ENCODE results near the gene SLC36A4.
"Not testable (repeated sequence)": the region's sequence is repeated elsewhere in the genome, so short reads cannot be mapped to it uniquely, and the experiment has no call there.

Gene SLC36A4

DNA sequence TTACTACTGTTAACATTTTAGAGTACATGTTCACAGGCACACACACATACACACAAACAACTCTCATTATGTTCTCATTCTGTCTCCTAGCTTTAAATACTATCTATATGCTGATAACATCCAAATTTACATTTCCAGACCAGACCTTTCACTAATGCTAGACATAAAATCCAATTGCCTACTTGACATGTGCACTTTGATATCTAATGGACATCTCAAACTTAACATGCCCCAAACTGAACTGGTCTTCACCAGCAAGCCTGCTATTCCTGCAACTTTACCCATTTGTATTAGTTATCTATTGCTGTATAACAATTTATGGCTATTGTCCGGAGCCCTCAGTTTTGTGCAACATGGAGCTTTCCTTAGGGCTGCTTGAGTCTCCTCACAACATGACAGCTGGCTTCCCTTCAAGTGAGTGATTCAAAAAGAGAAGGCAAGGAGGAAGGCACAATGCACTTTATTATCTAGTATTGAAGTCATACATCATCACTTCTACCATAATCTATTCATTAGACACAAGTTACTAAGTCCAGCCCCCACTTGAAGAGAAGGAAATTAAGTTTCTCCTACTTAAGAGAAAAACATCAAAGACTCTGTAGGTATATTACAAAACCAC lies 3.0 kb downstream of the SLC36A4 start:
- Histone ChIP-seq H3K36me3 (ENCODE audit: insufficient read depth, low read length) (no peaks in the 10 kb centered on the region; the same call in 1 of the 2 replicates), H2AFZ (ENCODE audit: low read length, unreplicated experiment) (no peak overlapping the region), H3K79me2 (ENCODE audit: control insufficient read depth, insufficient read depth, low read length, unreplicated experiment) (peaks cover 58% of the 10 kb centered on the region), H3K27ac (ENCODE audit: low read depth, low read length) (no peak overlapping the region), H3K4me1 (ENCODE audit: control insufficient read depth, insufficient read depth, low read length, unreplicated experiment) (peaks cover 3% of the 10 kb centered on the region), H3K4me3 (ENCODE audit: low read depth, low read length) (no peak overlapping the region), H3K27me3 (ENCODE audit: insufficient read depth, low read length) (0 out of 2 replicates have a peak, but pooled peaks cover 5% of the 10 kb centered on the region)

DNA sequence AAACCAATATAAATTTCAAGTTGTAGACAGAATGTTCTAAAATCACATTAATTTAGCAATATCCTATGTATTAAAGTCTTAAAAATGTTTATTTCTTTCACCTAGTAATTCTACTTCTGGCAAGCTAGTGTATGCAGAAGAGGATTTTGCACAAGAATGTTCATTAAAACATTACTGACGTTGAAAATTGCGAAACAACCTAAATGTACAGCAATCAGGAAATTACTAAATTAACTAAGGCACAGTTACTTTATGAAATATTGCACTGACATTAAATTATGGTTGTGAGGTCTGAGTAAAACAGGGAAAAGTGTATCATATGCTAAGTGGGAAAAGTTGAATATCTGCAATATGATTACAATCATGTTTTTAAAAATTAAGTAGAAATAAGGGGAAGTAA lies 4.1 kb downstream of the SLC36A4 start:
- Histone ChIP-seq H3K4me1 (ENCODE audit: control insufficient read depth, insufficient read depth, low read length, unreplicated experiment) (peaks cover 3% of the 10 kb centered on the region), H3K4me3 (ENCODE audit: low read depth, low read length) (no peak overlapping the region), H3K79me2 (ENCODE audit: control insufficient read depth, insufficient read depth, low read length, unreplicated experiment) (peaks cover 62% of the 10 kb centered on the region), H2AFZ (ENCODE audit: low read length, unreplicated experiment) (no peak overlapping the region), H3K27ac (ENCODE audit: low read depth, low read length) (no peak overlapping the region), H3K27me3 (ENCODE audit: insufficient read depth, low read length) (no peaks in the 10 kb centered on the region), H3K36me3 (ENCODE audit: insufficient read depth, low read length) (peaks cover 4% of the 10 kb centered on the region; the same call in 1 of the 2 replicates)

DNA sequence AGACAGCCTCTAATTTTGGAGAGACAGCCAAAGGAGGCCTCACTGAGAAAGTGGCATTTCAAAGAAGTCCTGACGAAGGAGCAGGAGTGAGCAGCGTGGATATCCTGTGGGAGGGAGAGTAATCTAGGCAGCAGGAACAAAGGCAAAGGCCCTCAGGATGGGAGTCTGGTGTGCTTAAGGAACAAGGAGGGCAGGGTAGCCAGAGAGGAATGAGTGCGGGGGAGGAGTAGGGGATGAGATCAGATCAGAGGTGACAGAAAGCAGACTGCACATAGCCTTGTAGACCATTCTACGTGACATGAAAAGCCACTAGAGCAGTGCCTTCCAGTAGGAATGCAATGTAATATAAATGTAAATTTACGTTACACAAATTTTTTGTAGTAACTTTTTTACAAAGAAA lies 5.6 kb downstream of the SLC36A4 start:
- Histone ChIP-seq H2AFZ (ENCODE audit: low read length, unreplicated experiment) (no peak overlapping the region), H3K27ac (ENCODE audit: low read depth, low read length) (no peak overlapping the region), H3K27me3 (ENCODE audit: insufficient read depth, low read length) (no peaks in the 10 kb centered on the region), H3K4me1 (ENCODE audit: control insufficient read depth, insufficient read depth, low read length, unreplicated experiment) (peaks cover 3% of the 10 kb centered on the region), H3K36me3 (ENCODE audit: insufficient read depth, low read length) (peaks cover 11% of the 10 kb centered on the region), H3K4me3 (ENCODE audit: low read depth, low read length) (no peak overlapping the region), H3K79me2 (ENCODE audit: control insufficient read depth, insufficient read depth, low read length, unreplicated experiment) (peaks cover 62% of the 10 kb centered on the region)

DNA sequence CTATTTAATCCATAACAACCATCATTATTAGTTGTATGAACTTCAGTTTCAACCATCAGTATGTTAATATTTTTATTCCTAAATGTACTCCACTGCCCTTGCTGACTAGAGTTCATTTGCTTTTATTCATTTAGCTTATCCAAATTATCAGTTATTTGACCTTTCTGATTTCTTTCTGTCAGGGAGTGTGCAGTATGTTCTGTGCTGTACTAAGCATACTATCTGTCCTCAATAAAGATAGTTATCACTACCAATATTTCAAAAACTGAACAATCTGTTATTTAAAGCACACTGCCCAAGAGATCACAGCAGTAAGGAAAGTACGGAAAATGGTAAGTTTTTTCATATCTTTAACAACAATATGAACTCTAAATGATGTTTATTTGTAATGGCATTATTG lies 8.3 kb downstream of the SLC36A4 start:
- peaks cover 26% of the 10 kb centered on the region for H3K36me3 ChIP-seq (ENCODE audit: insufficient read depth, low read length)
- peaks cover 43% of the 10 kb centered on the region for H3K79me2 ChIP-seq (ENCODE audit: control insufficient read depth, insufficient read depth, low read length, unreplicated experiment)
- no peaks in the 10 kb centered on the region for H3K4me1 ChIP-seq (ENCODE audit: control insufficient read depth, insufficient read depth, low read length, unreplicated experiment)
- H2AFZ ChIP-seq (ENCODE audit: low read length, unreplicated experiment) = no peak overlapping the region
- H3K4me3 ChIP-seq (ENCODE audit: low read depth, low read length) = no peak overlapping the region
- H3K27me3 ChIP-seq (ENCODE audit: insufficient read depth, low read length) = no peaks in the 10 kb centered on the region
- no peak overlapping the region for H3K27ac ChIP-seq (ENCODE audit: low read depth, low read length)

- Histone ChIP-seq H3K27ac (ENCODE audit: low read depth, low read length) (no peak overlapping the region), H3K27me3 (ENCODE audit: insufficient read depth, low read length) (no peaks in the 10 kb centered on the region), H3K36me3 (ENCODE audit: insufficient read depth, low read length) (peaks cover 27% of the 10 kb centered on the region), H3K4me3 (ENCODE audit: low read depth, low read length) (no peak overlapping the region), H3K79me2 (ENCODE audit: control insufficient read depth, insufficient read depth, low read length, unreplicated experiment) (peaks cover 40% of the 10 kb centered on the region), H3K4me1 (ENCODE audit: control insufficient read depth, insufficient read depth, low read length, unreplicated experiment) (no peaks in the 10 kb centered on the region), H2AFZ (ENCODE audit: low read length, unreplicated experiment) (no peak overlapping the region)
Measured at GRCh38 chr11:93188726-93189125, 9.1 kb downstream of the SLC36A4 start.

DNA sequence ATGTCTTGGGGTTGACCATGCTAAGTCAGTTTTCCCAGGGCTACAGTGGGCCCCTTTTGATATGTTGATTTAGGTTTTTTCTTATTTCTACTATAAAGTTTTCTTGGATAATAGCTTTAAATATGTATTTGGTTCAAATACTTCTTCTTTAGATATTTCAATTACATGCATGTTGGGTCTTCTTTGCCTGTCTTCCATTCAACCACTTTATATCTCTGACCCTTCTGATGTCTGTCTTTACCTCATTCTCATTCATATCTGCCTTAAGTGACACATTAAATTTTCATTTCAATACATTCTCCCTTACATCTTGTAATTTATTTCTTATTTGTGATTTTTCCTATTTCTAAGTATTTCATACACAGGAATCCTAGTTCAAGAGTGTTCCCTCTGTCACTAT lies 10.5 kb downstream of the SLC36A4 start:
- H3K79me2 ChIP-seq (ENCODE audit: control insufficient read depth, insufficient read depth, low read length, unreplicated experiment) = peaks cover 31% of the 10 kb centered on the region
- H3K27me3 ChIP-seq (ENCODE audit: insufficient read depth, low read length) = no peaks in the 10 kb centered on the region
- H3K4me1 ChIP-seq (ENCODE audit: control insufficient read depth, insufficient read depth, low read length, unreplicated experiment) = no peaks in the 10 kb centered on the region
- no peak overlapping the region for H3K4me3 ChIP-seq (ENCODE audit: low read depth, low read length)
- no peak overlapping the region for H3K27ac ChIP-seq (ENCODE audit: low read depth, low read length)
- H2AFZ ChIP-seq (ENCODE audit: low read length, unreplicated experiment) = no peak overlapping the region
- H3K36me3 ChIP-seq (ENCODE audit: insufficient read depth, low read length) = peaks cover 33% of the 10 kb centered on the region

DNA sequence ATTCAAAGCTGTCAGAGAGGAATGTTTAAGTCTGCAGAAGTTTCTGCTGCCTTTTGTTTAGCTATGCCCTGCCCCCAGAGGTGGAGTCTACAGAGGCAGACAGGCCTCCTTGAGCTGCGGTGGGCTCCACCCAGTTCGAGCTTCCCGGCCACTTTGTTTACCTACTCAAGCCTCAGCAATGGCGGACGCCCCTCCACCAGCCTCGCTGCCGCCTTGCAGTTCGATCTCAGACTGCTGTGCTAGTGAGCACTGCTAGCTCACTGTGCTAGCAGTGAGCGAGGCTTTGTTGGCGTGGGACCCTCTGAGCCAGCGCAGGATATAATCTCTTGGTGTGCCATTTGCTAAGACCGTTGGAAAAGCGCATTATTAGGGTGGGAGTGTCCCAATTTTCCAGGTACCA lies 19.9 kb downstream of the SLC36A4 start:
- H3K36me3 ChIP-seq (ENCODE audit: insufficient read depth, low read length) = peaks cover 40% of the 10 kb centered on the region
- H3K79me2 ChIP-seq (ENCODE audit: control insufficient read depth, insufficient read depth, low read length, unreplicated experiment); H3K4me3 ChIP-seq (ENCODE audit: low read depth, low read length); H2AFZ ChIP-seq (ENCODE audit: low read length, unreplicated experiment); H3K4me1 ChIP-seq (ENCODE audit: control insufficient read depth, insufficient read depth, low read length, unreplicated experiment); H3K27me3 ChIP-seq (ENCODE audit: insufficient read depth, low read length); H3K27ac ChIP-seq (ENCODE audit: low read depth, low read length): not testable (repeated sequence)

DNA sequence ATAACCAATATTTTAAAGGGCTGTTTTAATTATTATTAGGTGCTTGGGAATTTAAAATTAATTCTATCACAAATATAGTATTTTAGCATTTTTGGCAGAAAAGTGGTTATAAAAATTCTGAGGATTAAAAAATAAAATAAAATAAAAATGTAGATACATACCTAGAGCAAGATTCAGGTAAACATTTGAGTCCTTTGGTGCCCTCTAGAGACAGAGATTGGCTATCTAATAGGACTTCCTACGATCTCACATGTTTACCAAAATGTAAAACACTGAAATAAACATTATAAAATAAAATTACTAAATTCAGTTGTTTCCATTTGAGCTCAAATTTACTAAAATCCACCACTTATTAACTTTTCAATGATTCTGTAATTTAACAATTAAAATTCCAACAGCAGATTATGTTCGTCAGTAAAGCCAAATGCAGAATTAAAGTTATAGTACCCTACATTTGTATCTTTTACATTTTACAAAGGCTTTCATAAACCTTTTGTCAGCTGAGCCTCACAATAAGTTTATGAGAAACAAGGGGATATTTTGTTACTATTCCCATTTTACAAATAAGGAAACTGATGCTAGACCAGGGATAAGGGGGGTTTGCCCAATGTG lies 27.7 kb downstream of the SLC36A4 start:
- Histone ChIP-seq H3K4me3 (ENCODE audit: low read depth, low read length) (no peak overlapping the region), H3K27ac (ENCODE audit: low read depth, low read length) (no peak overlapping the region), H3K27me3 (ENCODE audit: insufficient read depth, low read length) (no peaks in the 10 kb centered on the region), H3K4me1 (ENCODE audit: control insufficient read depth, insufficient read depth, low read length, unreplicated experiment) (no peaks in the 10 kb centered on the region), H2AFZ (ENCODE audit: low read length, unreplicated experiment) (no peak overlapping the region), H3K79me2 (ENCODE audit: control insufficient read depth, insufficient read depth, low read length, unreplicated experiment) (no peaks in the 10 kb centered on the region), H3K36me3 (ENCODE audit: insufficient read depth, low read length) (peaks cover 5% of the 10 kb centered on the region; the same call in 1 of the 2 replicates)

DNA sequence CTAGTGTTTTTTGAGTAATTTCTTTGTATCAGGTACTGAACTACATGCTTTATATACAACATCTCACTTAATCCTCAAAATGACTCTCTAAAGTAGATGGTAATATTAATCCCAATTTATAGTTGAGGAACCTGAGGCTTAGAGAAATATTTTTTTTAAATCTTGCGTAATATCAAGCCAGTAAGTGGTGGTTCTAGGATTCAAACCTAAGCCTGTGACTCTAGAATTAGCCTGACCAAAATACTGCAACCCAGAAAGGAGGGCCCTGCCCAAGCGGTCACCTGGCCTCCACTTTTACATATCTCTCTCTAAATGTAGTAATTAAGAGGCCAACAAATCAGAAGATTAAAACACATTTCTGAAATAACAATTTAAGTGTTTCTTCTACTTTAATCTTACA lies 28.6 kb downstream of the SLC36A4 start:
- Histone ChIP-seq H3K27me3 (ENCODE audit: insufficient read depth, low read length) (no peaks in the 10 kb centered on the region), H2AFZ (ENCODE audit: low read length, unreplicated experiment) (no peak overlapping the region), H3K79me2 (ENCODE audit: control insufficient read depth, insufficient read depth, low read length, unreplicated experiment) (no peaks in the 10 kb centered on the region), H3K27ac (ENCODE audit: low read depth, low read length) (no peak overlapping the region), H3K4me3 (ENCODE audit: low read depth, low read length) (no peak overlapping the region), H3K4me1 (ENCODE audit: control insufficient read depth, insufficient read depth, low read length, unreplicated experiment) (no peaks in the 10 kb centered on the region), H3K36me3 (ENCODE audit: insufficient read depth, low read length) (peaks cover 13% of the 10 kb centered on the region)

DNA sequence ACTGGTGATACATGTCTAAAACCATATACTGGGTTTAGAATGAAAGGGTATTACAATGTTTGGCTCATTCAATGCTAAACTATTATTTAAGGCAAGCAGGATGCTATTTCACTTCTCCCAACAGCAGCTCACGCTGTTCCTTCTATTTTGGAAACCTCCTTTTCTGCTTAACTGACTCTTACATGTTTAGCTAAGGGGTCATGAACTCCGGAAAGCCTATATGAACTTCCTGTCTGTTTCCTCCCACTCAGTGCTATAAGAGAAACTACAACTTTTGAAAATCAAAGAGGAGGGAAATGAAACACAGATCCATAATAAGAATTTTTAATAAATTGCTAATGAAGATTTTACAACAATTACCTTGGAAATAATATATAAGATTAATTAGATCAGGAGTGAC lies 30.9 kb downstream of the SLC36A4 start:
- no peak overlapping the region for H3K4me3 ChIP-seq (ENCODE audit: low read depth, low read length)
- H3K79me2 ChIP-seq (ENCODE audit: control insufficient read depth, insufficient read depth, low read length, unreplicated experiment) = no peaks in the 10 kb centered on the region
- H2AFZ ChIP-seq (ENCODE audit: low read length, unreplicated experiment) = no peak overlapping the region
- no peaks in the 10 kb centered on the region for H3K27me3 ChIP-seq (ENCODE audit: insufficient read depth, low read length)
- H3K36me3 ChIP-seq (ENCODE audit: insufficient read depth, low read length) = peaks cover 14% of the 10 kb centered on the region
- no peaks in the 10 kb centered on the region for H3K4me1 ChIP-seq (ENCODE audit: control insufficient read depth, insufficient read depth, low read length, unreplicated experiment)
- no peak overlapping the region for H3K27ac ChIP-seq (ENCODE audit: low read depth, low read length)

DNA sequence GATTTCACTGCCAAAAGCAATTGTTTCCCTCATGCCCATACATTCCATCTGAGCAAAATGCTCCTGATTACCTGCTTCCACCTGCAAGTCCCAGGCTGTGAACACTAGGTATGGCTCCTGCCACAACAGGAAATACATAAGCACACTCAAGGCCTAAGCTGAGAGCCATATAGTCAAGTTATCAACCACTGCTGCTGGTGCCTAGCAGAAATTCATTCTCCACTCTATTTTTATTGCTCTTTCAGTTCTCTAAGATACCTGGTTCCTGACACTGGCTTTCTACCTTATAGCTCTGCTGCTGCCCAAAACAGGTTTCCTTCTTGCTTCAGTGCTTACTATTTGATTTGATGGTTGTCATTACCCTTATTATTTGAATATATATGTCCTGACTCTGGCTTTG lies 31.6 kb downstream of the SLC36A4 start:
- Histone ChIP-seq H3K36me3 (ENCODE audit: insufficient read depth, low read length) (peaks cover 20% of the 10 kb centered on the region), H3K27me3 (ENCODE audit: insufficient read depth, low read length) (no peaks in the 10 kb centered on the region), H3K27ac (ENCODE audit: low read depth, low read length) (no peak overlapping the region), H3K79me2 (ENCODE audit: control insufficient read depth, insufficient read depth, low read length, unreplicated experiment) (no peaks in the 10 kb centered on the region), H3K4me1 (ENCODE audit: control insufficient read depth, insufficient read depth, low read length, unreplicated experiment) (no peaks in the 10 kb centered on the region), H2AFZ (ENCODE audit: low read length, unreplicated experiment) (no peak overlapping the region), H3K4me3 (ENCODE audit: low read depth, low read length) (no peak overlapping the region)
